Activated CD8-positive, alpha-beta memory T cell treated with anti-CD3 and anti-CD28 coated beads, Interleukin-2, amount 10 ng/mL, durations not matched to agents 7 days and 5 days (primary cell): Measurements from ENCODE around the gene HOXD10. TPM values are rescaled to one million over a fixed set of nuclear protein-coding genes. Genes with fewer than 3 reads are reported as not detected.

Experiments
- ATAC-seq: fragments of 150-1000 bp; cut with Tn5 transposase; one replicate; pipeline ENCODE4 v1.10.0; 2021; ENCODE audit warnings: moderate library complexity
- CTCF ChIA-PET: fragments of 350-600 bp; sonication (Branson Sonifier 250); formaldehyde crosslinking; loops from one replicate; lab custom pipeline; 2021; ENCODE audit warnings: antibody characterized with exemption; lab: Charles Lee
- DNase-seq: peaks from one replicate; pipeline ENCODE4 v3.0.0-alpha.2; 2020
- H3K27ac Mint-ChIP-seq: one replicate; pipeline ENCODE4 v1.8.0; 2021; ENCODE audit warnings: mild to moderate bottlenecking, mixed read lengths
- H3K27me3 Mint-ChIP-seq: one replicate; pipeline ENCODE4 v1.8.0; 2021; ENCODE audit warnings: mixed read lengths
- H3K36me3 Mint-ChIP-seq: one replicate; pipeline ENCODE4 v1.8.0; 2021; ENCODE audit warnings: mild to moderate bottlenecking, mixed read lengths
- H3K4me1 Mint-ChIP-seq: one replicate; pipeline ENCODE4 v1.8.0; 2021; ENCODE audit warnings: mixed read lengths
- H3K4me3 Mint-ChIP-seq: one replicate; pipeline ENCODE4 v1.8.0; 2021; ENCODE audit warnings: mild to moderate bottlenecking, moderate library complexity, mixed read lengths
- H3K9me3 Mint-ChIP-seq: one replicate; pipeline ENCODE4 v1.8.0; 2022; ENCODE audit warnings: low read depth, mixed read lengths
- total RNA-seq, 2 experiments: library from RNA; stranded (reverse); gene quantifications; one replicate each; pipeline ENCODE4 v1.2.3, GENCODE V29; 2021

The HOXD10 gene
- total RNA-seq, 2 experiments from 2014 or later = not detected

DNA sequence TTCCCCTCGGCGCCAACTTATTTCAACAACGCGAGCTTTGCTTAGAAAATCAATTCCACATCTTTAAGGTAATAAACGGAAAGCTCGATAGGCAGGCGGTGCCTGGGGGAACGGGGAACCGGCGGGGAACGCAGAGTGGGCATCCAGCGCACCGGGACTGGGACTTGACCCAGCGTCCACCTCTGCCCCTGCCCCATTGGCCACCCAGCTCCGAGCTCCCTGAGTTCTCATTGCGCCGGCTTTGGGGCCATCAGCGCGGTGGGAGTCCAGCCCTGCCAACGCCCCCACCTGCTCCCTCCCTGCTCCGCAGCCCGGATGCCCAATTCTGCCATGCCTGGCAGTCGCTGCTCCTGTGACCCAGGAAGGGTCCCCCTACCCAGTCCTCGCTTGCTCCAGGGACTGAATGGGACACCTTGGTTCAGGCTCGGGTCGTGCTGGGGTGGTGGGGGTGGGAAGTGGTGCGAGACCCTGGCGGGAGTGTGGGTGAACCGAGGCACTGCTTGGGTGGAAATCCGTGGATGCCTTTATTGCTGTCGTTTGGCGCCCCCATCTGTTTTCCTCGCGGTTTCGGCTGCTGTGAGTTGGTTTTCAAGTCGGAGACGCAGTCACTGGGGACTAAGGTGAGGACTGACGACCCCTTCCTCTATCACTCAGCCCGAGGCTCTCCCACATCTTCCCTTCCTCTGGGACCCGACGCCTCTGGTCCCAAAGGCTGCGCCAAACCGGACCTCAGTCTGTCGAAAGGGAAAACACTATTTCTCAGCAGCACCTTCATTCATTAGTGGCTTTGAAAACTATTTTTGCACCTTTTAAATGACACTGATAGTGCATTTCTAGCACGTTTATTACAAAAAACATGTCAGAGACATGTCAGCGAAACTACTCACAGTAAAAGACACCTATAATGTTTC lies 30.5 kb upstream of the HOXD10 start:
- CTCF ChIA-PET = interaction anchor here (1.0 to 1.6 kb wide), 3 partner anchors 24 to 396 kb away, joined by 3 to 7 read pairs (median 4); no protein-coding TSS in a partner anchor
- Mint-ChIP-seq H3K4me3 (no peak overlapping the region), H3K27ac (no peak overlapping the region), H3K4me1 (peaks cover 5% of the 10 kb centered on the region), H3K27me3 (peaks cover 99% of the 10 kb centered on the region), H3K36me3 (peaks cover 2% of the 10 kb centered on the region), H3K9me3 (no peaks in the 10 kb centered on the region)
- no peak for ATAC-seq
- no peak for DNase-seq

DNA sequence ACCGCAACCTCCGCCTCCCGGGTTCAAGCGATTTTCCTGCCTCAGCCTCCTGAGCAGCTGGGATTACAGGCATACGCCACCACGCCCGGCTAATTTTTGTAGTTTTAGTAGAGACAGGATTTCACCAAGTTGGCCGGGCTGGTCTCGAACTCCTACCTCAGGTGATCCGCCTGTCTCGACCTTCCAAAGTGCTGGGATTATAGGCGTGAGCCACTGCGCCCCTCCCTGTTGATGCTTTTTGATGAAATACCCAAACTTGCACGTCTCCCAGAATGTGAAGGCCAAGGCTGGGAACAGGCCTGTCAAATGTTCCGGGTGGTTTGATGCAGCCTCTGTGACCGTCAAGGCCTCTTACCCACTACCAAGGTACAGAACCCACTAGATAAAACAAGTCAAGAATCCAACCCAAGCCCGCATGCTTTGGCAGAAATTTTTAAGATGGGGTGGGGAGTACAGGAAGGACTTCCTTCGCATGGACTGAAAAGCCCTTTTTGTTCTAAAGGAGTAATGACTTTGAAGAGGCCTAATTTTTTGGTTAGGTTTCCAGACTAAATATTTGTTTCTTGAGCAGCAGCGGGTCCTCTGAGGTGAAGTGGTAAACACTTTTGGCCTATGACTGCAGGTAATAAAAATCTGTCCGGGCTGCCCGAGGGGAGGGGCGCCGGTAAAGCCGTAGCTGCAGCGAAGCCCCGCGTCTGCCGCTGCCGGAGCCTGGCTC lies 29.1 kb upstream of the HOXD10 start:
- H3K27me3 Mint-ChIP-seq = peaks cover 98% of the 10 kb centered on the region
- H3K9me3 Mint-ChIP-seq = no peaks in the 10 kb centered on the region
- CTCF ChIA-PET = interaction anchor here (0.7 to 1.5 kb wide), 2 partner anchors 24 to 398 kb away, joined by 3 to 4 read pairs; no protein-coding TSS in a partner anchor
- ATAC-seq (no peak), DNase-seq (no peak)
- H3K36me3 Mint-ChIP-seq = peaks cover 2% of the 10 kb centered on the region
- no peak overlapping the region for H3K27ac Mint-ChIP-seq
- no peak overlapping the region for H3K4me3 Mint-ChIP-seq
- peaks cover 7% of the 10 kb centered on the region for H3K4me1 Mint-ChIP-seq

DNA sequence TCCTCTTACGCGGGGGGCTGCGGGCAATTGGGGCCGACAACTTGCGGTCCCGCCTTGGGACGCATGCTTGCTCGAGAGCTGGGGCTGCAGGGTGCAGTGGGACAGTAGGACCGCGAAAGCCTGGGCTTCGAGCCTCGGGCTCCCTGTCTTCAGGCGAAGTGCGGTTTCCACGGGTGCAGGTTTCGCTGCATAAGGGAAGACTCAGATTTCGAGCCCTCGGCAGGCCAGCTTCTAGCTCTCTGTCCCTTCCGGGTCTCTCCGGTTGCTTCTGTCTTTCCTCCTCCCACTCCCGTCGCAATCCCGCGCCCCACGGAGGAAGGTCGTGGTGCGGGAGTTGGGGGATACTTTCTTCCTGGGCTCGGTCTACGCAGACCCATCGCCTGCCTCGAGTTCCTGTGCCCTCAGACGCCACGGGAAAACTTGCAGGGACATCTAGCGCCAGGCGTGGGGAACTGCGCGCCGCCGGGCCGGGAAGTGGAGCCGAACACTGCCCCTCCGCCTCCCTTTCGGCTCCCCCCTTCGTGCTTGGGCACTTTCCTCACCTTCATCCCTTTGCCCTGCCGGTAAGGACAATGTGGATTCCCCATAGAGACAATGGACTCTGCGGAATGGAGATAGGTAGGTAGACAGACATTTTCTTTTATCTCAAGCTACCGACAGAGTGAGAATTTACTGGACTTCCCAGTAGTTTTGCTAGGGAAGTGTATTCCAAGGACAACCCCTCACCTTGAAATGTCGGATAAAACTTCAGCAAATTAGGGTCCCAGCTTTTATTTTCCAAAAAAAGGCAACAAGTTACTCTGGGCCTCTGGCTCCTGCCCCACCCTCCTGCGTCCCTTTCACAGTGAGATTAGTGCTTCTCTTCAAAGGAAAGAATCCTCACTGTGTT lies 28.3 kb upstream of the HOXD10 start:
- Mint-ChIP-seq H3K27me3 (peaks cover 93% of the 10 kb centered on the region), H3K27ac (no peak overlapping the region), H3K36me3 (peaks cover 2% of the 10 kb centered on the region), H3K4me1 (peaks cover 7% of the 10 kb centered on the region), H3K9me3 (no peaks in the 10 kb centered on the region), H3K4me3 (no peak overlapping the region)
- ATAC-seq (no peak), DNase-seq (no peak)
- CTCF ChIA-PET = interaction anchor here (1.4 to 1.6 kb wide), 3 partner anchors 9 to 23 kb away, joined by 3 to 4 read pairs (median 4); no protein-coding TSS in a partner anchor

DNA sequence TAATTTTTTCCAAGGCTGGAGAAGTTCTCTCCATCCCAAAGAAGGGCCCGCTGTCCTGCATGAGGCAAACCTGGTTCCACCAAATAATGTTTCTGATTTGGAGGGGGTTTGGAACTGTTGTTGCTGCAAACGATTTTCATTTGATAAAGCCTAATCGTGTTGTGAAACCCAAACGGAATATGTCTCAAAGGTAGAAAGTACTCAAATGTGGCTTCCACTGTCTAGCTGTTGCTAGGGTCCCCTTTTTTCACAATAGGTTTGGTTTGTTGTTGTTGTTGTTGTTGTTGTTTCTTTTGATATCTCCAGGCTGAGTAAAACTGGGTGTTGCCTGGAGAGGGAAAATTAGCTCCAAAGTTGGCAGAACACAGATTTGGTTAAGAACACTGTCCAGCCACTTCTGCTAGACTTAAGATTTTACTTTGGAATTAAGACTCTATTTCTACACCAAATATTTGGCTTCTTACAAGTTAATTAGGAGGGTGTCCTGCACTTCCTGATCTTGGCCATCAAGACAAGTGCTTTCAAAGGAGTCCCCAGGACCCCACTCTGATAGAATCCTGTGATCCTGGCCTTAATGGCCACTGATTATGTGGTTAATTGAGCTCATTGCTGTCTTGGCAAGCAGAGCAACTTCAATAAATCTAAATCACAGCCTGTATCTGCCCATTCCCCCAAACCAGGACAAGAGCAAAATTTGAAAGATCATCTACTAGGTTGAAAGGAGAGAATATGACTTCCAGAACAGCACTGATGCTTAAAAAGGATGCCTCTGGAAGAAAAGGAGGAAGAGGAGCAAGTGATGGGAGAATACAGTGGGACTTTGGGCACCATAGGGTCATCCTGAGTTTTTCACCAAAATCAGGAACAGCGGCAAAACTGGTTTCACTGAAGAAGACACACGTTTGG lies 27.4 kb upstream of the HOXD10 start:
- CTCF ChIA-PET = interaction anchor here (1.4 to 1.6 kb wide), 3 partner anchors 9 to 22 kb away, joined by 3 to 4 read pairs (median 4); no protein-coding TSS in a partner anchor
- Mint-ChIP-seq H3K4me3 (no peak overlapping the region), H3K27me3 (peaks cover 93% of the 10 kb centered on the region), H3K36me3 (peaks cover 3% of the 10 kb centered on the region), H3K27ac (no peak overlapping the region), H3K4me1 (peaks cover 11% of the 10 kb centered on the region), H3K9me3 (no peaks in the 10 kb centered on the region)
- ATAC-seq (no peak), DNase-seq (no peak)

DNA sequence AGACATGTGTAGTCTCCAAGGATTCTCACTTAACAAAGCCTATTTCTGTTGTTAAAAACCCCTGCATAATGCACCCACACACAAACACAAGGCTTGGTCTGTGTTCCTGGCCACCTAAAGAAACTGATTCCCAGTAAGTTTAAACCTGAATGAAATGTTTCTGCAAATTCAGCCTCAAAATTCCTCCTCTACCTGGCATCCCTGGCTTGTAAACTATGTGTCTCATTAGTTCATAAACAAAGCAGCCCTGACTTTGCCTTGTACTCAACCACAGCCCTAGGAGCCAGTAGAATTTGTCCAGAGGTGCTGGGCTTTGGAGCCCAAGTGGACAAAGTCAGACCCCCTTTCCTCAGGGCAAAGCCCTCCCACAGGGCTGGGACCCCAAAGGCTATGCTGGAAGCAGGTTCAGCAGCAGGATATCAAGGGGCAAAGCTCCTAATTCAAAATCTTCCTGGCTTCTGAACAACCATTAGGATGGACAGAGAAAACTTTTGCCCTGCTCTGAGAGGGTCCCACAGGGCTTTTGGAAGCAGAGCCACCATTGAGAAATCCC lies 26.7 kb upstream of the HOXD10 start:
- Mint-ChIP-seq H3K27me3 (peaks cover 93% of the 10 kb centered on the region), H3K4me3 (no peak overlapping the region)

DNA sequence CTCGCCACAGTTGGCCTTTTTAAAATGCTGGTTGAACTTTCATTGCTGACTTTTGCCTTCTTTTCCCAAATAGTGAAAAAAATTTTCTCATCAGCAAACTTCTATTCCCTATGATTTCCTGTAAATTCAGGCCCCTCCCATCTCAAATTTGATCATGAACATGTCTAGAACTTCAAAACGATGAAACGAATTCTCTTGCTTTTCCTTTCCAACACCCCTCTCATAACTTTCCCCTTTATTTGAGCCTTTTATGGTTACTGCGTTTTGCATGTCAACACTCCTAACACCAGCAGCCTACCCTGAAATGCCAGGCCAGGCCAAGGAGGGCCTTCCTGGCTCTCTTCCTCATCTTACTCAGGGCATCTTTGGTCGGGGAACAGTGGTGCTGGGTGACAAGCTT lies 25.7 kb upstream of the HOXD10 start:
- Mint-ChIP-seq H3K36me3 (peaks cover 3% of the 10 kb centered on the region), H3K9me3 (no peaks in the 10 kb centered on the region), H3K27me3 (peaks cover 93% of the 10 kb centered on the region), H3K4me1 (peaks cover 11% of the 10 kb centered on the region), H3K27ac (no peak overlapping the region), H3K4me3 (no peak overlapping the region)
- DNase-seq = no peak
- ATAC-seq = no peak
- CTCF ChIA-PET = no interaction called here

More for the DNA sequence above, 26.7 kb upstream of the HOXD10 start:
- H3K36me3 Mint-ChIP-seq = peaks cover 3% of the 10 kb centered on the region
- ATAC-seq = no peak
- DNase-seq = no peak
- CTCF ChIA-PET = no interaction called here
- no peak overlapping the region for H3K27ac Mint-ChIP-seq
- peaks cover 11% of the 10 kb centered on the region for H3K4me1 Mint-ChIP-seq
- no peaks in the 10 kb centered on the region for H3K9me3 Mint-ChIP-seq

DNA sequence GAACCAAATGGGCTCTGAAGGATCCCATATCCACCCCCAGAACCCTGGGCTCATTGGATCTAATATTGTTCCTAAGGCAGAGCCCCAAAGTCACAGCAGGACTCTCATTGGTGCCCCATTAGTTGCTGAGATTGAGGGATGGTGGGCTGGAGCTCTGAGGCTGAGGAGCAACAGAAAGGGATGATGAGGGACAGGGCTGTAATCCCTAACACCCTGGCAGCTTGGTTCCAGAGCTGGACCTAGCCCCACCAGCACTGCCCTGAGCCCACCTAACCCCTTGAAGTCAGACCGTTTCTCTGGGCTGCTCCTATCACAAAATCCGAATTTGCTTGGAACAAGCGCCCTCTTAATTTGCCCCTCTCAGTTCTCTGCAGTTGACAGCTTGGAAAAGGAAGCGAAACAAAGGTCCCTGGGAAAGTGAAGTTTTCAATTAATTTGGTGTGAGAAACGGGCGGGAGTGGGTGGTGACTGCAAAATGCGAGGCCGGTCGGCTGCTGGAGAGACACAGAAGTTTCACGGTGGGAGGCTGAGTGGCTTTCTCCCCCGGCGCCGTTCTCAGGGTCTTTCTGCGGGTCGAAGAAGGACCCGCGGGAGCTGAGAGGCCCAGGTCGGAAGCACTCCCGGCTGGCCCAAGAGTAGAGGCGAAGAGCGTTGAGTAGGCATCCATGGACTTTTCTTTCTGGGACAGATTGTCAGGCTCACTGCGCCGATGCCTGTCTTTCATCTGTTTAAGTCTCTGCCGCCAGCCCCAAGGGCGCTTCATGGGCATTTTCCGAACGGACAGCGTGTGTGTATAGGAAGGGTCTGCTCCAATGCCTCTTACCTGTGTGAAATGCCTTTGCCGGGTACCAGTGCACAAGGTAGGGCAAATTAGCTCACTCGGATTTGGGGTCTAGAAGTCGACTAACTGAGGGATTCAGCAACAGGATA lies 25.0 kb upstream of the HOXD10 start:
- CTCF ChIA-PET = interaction anchor here (1.4 kb wide), 1 partner anchor 13 kb away, joined by 3 read pairs; no protein-coding TSS in a partner anchor
- peaks cover 12% of the 10 kb centered on the region for H3K4me1 Mint-ChIP-seq
- H3K9me3 Mint-ChIP-seq = no peaks in the 10 kb centered on the region
- peak overlapping the region; percentile 64 for H3K27ac Mint-ChIP-seq
- H3K4me3 Mint-ChIP-seq = peak overlapping the region; percentile 17
- H3K36me3 Mint-ChIP-seq = peaks cover 3% of the 10 kb centered on the region
- peaks cover 93% of the 10 kb centered on the region for H3K27me3 Mint-ChIP-seq
- ATAC-seq = no peak
- no peak for DNase-seq

DNA sequence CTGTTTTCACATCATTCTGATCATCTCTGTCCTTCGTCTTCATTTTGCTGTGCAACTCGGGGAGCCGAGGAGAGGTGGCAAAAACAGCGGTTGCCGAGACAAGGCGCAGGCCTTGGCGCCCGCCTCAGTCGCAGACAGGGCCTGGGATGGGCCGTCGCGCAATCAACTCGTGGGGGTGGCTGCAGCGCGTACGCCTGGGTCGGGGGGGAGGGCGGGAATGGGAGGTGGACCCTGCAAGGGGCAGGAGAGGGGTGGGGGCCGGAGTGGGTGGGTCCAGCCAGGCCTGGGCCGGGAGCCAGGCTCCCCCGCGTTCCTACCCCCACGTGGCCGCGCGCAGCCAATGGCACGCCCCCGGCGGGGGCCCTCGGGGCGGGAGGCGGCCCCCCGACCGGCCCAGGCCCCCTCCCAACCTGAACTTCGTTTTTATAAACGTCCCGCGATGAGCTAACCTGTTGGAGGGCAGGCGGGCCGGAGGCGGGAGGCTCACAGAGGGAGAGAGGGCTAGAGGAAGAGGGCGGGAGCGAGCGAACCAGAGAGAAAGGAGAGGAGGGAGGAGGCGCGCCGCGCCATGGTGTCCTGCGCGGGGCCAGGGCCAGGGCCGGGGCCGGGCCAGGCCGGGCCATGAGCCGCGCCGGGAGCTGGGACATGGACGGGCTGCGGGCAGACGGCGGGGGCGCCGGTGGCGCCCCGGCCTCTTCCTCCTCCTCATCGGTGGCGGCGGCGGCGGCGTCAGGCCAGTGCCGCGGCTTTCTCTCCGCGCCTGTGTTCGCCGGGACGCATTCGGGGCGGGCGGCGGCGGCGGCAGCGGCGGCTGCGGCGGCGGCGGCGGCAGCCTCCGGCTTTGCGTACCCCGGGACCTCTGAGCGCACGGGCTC lies 24.1 kb upstream of the HOXD10 start, which contains the start of gene HOXD13:
TSS of gene HOXD13 (plus strand) at position 452 of the 875 bp plus-strand sequence. CDS start at position 622, 170 bp downstream.
- peaks cover 92% of the 10 kb centered on the region for H3K27me3 Mint-ChIP-seq
- ATAC-seq = no peak
- CTCF ChIA-PET = interaction anchor here (0.7 to 1.4 kb wide), 2 partner anchors 12 to 21 kb away, joined by 3 read pairs; no protein-coding TSS in a partner anchor
- H3K27ac Mint-ChIP-seq = peak within 1 kb of the TSS; percentile 64
- peaks cover 18% of the 10 kb centered on the region for H3K4me1 Mint-ChIP-seq
- no peaks in the 10 kb centered on the region for H3K9me3 Mint-ChIP-seq
- DNase-seq = no peak
- H3K36me3 Mint-ChIP-seq = peaks cover 3% of the 10 kb centered on the region
- peak within 1 kb of the TSS; percentile 17 for H3K4me3 Mint-ChIP-seq

DNA sequence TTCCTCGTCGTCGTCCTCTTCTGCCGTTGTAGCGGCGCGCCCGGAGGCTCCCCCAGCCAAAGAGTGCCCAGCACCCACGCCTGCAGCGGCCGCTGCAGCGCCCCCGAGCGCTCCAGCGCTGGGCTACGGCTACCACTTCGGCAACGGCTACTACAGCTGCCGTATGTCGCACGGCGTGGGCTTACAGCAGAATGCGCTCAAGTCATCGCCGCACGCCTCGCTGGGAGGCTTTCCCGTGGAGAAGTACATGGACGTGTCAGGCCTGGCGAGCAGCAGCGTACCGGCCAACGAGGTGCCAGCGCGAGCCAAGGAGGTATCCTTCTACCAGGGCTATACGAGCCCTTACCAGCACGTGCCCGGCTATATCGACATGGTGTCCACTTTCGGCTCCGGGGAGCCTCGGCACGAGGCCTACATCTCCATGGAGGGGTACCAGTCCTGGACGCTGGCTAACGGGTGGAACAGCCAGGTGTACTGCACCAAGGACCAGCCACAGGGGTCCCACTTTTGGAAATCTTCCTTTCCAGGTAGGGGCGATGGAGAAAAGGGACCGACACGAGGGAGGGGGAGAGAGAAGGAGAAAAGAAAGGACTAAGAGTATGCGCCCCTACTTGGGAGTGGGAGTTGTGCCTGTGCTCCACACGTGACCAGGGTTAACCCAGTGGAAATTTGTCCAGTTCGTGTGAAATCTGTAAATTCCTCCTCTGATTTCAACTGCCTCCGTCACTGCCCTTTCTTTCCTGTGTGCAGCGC lies 23.3 kb upstream of the HOXD10 start:
- no peak for ATAC-seq
- no peak for DNase-seq
- Mint-ChIP-seq H3K27me3 (peaks cover 92% of the 10 kb centered on the region), H3K9me3 (no peaks in the 10 kb centered on the region), H3K4me1 (peaks cover 20% of the 10 kb centered on the region), H3K27ac (peak overlapping the region; percentile 48), H3K36me3 (peaks cover 3% of the 10 kb centered on the region), H3K4me3 (peak overlapping the region; percentile 3)
- CTCF ChIA-PET = interaction anchor here (0.7 to 1.5 kb wide), 4 partner anchors 11 to 559 kb away, joined by 3 to 5 read pairs (median 3); no protein-coding TSS in a partner anchor
